Vagina (tissue), 2 donors: ENCODE measurements around the gene RGS6.

Experiments used
- CTCF ChIP-seq, 3 experiments: fragments of 450-650 bp in 2 of 3; fragments of 200-600 bp in 1 of 3; sonication (generic) in 1 of 3; IDR thresholded peaks; one replicate each; pipeline ENCODE4 v1.5.1; 2017 to 2019; ENCODE audit warnings: antibody characterized with exemption in 3 of 3, mild to moderate bottlenecking in 2 of 3, moderate library complexity in 2 of 3
- POLR2A ChIP-seq, 2 donors: fragments of 450-650 bp; IDR thresholded peaks; one replicate each; pipeline ENCODE4 v1.6.1; 2017; ENCODE audit warnings: antibody characterized with exemption in 2 of 2, mild to moderate bottlenecking in 2 of 2, moderate library complexity in 2 of 2

- TF ChIP-seq POLR2A (IDR thresholded peaks at IDR 0.05) (no peak), CTCF (IDR thresholded peaks at IDR 0.05) (no peak)
Measured at GRCh38 chr14:72196237-72197015, 264.2 kb downstream of the RGS6 start.
